T-helper 1 cell (primary cell): Measurements from ENCODE around the gene CTSZ.
"Not testable (repeated sequence)": the region's sequence is repeated elsewhere in the genome, so short reads cannot be mapped to it uniquely, and the experiment has no call there.

Experiments
- DNase-seq, 5 donors: peaks; one replicate each; pipeline ENCODE4 v3.0.0-alpha.2; 2012 to 2020
- total RNA-seq, 4 donors: gene quantifications; one replicate each; lab custom pipeline; 2026; lab: John Stamatoyannopoulos, UW

The CTSZ gene
- 14.8 to 23.9 (median 19.7) reads per million in 4 donors for total RNA-seq

DNA sequence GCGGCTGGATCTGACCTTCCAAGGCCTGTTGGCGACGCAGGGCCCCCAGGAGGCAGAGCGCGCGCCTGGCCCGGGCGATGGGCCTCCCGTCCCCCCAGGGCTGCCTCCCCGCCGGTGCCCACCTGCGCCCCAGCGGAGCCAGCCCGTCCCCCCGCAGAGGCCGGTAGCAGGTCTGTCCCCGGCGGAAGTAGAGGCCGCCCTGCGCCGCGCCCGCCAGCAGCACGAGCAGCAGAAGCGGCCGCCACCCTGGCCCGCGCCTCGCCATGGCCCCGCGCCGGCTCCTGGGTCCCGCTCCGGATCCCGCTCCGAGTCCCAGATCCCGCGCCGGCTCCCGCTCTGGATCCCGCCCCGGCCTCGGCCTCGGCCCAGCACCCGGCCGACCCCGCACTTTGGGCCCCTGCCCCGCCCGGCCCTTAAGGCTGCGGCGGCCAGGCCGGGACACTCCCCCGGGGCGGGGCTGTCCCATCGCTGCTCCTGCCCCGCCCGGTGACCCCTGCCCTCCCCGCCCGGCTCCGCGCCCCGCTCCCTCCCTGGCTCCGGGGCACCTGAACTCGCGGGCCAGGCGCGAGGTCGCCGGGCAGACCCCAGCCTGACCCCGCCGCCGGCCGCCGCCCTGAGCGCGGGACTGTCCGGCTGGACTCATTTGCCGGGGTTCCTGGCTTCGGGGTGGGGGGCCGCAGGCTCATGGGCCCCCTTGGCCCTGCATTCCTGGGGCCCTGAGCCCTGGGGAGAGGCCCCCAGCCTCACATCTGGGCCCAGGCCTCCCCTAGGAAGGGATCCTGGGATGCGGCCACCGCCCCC, at the start of gene CTSZ:
TSS of gene CTSZ (minus strand) at position 391 of the 801 bp plus-strand sequence. CDS start at position 265, 126 bp downstream.
- DNase-seq, result peak in 2 of 5 donors; percentile 41 to 45

DNA sequence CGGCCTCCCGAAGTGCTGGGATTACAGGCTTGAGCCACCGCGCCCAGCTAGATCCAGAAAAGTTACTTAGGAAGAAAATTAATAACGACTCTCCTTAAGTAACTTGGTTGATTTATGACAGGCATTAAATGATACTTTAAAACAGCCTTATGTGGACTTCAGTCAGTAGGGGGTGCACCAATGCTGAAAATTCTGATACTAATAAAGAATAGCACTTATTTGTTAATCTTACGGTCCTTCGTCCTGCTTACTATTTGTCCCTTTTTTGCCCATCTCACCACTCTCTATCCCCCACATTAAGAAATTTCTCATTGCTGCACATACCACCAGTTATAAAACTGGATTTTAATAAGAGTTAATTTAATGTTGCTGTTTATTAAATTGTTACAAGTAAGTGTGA, 48.2 kb upstream of the CTSZ start:
- DNase-seq, result no peak

- no peak for DNase-seq
These were observed 44.7 kb upstream of the CTSZ start for GRCh38 chr20:59051666-59052185.

- DNase-seq, result no peak
These were observed 43.4 kb upstream of the CTSZ start for GRCh38 chr20:59050437-59050836.

- no peak for DNase-seq
These were observed 41.6 kb upstream of the CTSZ start for GRCh38 chr20:59048681-59049030.

- peak in 1 of 5 donors; percentile 35 for DNase-seq
These were observed 41.1 kb upstream of the CTSZ start for GRCh38 chr20:59047938-59048680.

- DNase-seq, result no peak
These were observed 39.8 kb upstream of the CTSZ start for GRCh38 chr20:59046862-59047261.

DNA sequence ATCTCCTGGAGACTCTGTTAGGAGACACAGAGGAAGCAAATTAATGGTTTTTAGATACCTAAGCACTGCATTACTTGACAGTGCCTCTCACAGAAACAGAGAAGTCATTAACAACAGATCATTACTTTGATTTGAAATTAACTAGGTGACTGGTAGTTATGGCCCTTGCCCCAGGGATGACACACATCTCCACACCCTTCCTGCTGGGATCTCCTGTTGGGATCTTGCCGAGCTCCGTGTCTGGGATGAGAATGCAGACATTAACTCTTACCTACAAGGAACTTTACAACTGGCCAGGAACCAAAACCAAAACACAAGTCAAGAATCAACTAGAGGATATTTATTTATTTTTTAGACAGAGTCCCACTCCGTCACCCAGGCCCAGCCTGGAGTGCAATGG, 37.7 kb upstream of the CTSZ start:
- DNase-seq, result no peak

- no peak for DNase-seq
These were observed 37.2 kb upstream of the CTSZ start for GRCh38 chr20:59044295-59044694.

DNA sequence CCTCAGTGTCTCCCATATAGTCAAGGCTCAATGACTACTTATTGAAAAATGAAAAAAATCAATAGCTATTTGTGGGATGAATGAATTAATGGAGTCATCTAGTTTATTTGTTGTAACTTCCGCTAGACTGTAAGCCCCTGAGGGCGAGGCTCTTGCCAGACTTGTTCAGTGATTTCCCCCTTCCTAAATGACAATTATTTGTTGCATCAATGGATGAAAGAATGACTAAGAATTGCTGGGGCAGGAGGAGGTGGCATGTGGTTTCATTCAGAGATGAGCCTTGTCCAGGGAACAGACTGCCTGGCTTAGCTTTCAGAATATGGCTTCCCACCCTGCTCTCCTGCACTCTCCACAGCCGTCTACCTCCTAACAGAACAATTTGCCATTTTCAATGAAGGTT, 36.6 kb upstream of the CTSZ start:
- DNase-seq, result no peak

- peak; percentile 88 to 95 (median 91) for DNase-seq
These were observed 36.0 kb upstream of the CTSZ start for GRCh38 chr20:59042796-59043631.

- DNase-seq, result peak in 2 of 5 donors; percentile 17 to 22
These were observed 35.2 kb upstream of the CTSZ start, which contains the start of gene PRELID3B for GRCh38 chr20:59042151-59042795. Gene PRELID3B, minus strand, starts transcription at chr20:59042786. Its CDS starts 56 bp downstream, at chr20:59042730.

- DNase-seq, result not testable (repeated sequence)
These were observed 34.4 kb upstream of the CTSZ start for GRCh38 chr20:59041487-59041886.

DNA sequence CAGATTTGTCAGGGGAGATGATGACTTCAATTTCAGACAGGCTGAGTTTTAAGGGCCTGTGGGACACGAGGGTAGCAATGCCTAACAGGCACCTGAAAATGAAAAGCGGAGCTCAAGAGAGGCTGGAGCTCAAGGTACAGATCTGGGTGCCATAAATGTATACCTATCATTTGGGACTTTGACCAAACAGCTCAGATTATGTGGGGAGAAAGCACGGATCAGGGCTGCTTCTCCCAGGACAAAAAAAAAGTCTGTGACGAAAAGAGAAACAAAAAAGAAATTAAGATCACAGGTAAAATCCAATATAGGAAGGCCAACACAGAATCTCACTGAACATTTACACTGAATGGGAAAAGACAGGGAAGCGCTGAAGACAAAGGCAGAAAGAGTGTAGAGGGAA, 33.6 kb upstream of the CTSZ start:
- DNase-seq, result no peak

GRCh38 chr20:59039233-59039632, 32.2 kb upstream of the CTSZ start:
- no peak for DNase-seq

- DNase-seq, result no peak
These were observed 30.3 kb upstream of the CTSZ start for GRCh38 chr20:59037386-59037785.

GRCh38 chr20:59035381-59035780, 28.3 kb upstream of the CTSZ start:
- DNase-seq, result no peak

DNA sequence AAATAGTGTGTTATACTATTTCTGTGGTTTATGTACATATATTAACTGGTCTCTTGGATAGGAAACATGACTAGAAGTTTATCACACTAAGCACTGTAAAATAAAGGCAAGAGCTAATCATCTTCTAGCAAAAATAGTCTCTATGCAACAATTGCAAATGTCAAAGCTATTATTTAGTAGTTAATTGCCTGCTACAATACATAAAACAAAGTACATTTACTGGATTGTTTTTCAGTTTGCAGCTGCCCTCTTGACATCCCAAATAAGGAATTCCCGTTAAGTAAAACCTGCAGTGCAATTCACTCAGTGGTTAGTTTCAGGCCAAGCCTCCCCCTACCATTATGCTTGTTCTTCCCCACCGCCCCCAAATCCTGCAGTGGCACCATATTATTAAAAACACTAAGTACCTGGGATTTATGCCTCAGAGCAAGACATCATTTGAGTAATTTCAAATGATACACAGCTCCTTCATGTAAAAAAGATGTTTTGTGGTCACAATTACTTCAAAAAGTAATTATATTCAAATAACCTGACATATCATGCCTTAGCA, 26.6 kb upstream of the CTSZ start:
- no peak for DNase-seq

DNA sequence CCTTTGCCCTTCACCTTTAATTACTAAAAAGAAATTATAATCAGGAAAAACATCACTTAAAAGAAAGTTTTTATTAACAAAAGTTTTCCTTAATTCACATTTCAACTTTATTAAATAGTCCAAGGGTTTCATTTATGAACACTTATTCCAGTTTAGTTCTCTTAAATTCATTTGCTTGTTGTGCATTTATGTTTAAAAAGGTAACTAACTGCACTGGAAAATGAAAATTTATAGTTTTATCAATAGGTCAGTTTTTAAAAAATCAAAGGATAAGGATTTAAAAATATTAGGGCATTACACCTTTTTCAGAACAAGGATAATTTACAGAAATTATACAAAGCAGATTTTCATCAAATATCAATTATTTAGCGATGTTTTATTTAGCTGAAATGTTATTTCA, 26.0 kb upstream of the CTSZ start:
- no peak for DNase-seq

GRCh38 chr20:59032713-59033059, 25.6 kb upstream of the CTSZ start:
- DNase-seq, result no peak

DNA sequence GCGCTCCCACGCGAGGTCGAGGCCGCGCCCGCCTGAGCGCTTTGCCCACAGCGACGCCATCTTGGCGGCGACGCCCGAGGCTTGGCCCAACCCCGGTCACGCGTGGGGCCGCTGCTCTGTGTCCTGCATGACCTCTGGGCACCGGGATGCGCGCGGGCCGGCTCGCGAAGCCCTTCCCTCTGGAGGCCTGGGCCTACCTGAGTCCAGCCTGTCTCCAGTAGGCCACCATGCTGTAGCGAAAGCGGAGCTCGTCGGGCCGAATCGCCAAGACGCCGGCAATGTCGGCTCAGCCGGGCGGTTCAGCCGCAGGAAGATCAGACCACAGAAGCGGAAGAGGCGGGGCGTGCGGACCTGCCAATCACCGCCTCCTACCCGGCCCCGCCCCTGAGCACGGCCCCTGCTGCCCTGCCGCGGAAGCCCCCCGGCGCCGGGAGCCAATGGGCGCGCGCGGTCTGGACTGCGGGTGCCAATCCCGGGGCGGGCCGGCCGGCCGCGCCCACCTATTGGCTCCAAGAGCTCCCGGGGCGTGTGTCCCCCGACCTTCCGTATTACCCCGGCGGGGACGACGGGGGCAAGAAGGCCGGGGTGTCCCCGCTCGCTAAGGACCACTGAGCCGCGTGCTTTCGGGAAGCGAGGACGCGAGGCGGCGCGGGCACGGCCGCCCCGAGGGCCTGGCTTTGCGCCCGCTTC, 25.1 kb upstream of the CTSZ start, which contains the start of gene ATP5F1E:
TSS of gene ATP5F1E (minus strand) at position 313 of the 690 bp plus-strand sequence. CDS start at position 229, 84 bp downstream.
- peak; percentile 94 to 99 (median 96) for DNase-seq
